ENCODE results near the gene WHAMM. TPM values are rescaled to one million over a fixed set of nuclear protein-coding genes. Genes with fewer than 3 reads are reported as not detected.

The WHAMM gene
- total RNA-seq, 1 experiment from 2014 or later: 6.9 TPM

DNA sequence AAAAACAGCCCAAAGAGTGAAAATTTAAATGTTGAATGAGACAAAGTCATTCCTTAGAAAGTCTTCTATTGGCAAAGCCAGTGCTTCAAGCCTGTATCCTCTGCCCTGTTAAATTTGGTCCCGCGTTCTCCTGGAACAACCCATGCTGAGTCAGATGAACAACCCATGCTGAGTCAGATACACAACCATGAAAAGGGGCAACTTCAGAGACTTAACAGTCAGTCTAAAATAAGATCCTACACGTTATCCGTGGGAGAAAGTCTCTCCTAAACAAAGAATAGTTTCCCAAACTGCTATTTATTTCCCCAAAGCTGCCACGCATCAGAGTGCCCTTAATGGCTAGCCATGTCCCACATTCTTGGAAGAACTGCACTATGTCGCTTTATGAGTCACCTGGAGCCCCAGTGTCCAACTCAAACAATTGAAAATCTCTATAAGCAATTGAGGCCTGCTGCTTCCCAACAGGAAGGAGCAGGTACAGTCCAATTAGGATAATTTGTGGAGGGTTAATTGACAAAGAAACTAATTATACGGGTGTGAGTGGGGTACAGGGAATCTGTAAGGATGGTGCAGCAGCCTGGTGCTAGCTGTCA lies 66.1 kb downstream of the WHAMM start:
- Histone ChIP-seq H2AFZ (no peak overlapping the region), H3K4me3 (no peak overlapping the region), H3K36me3 (ENCODE audit: low read depth) (no peaks in the 10 kb centered on the region), H3K27me3 (ENCODE audit: insufficient read depth, low read depth) (peaks cover 4% of the 10 kb centered on the region; the same call in 1 of the 2 replicates), H3K4me1 (replicated peaks; ENCODE audit: insufficient read depth) (no peaks in the 10 kb centered on the region), H3K9me3 (ENCODE audit: insufficient read depth, low read depth) (no peaks in the 10 kb centered on the region), H3K4me2 (no peak overlapping the region), H3K27ac (no peak overlapping the region), H3K9me2 (ENCODE audit: insufficient read depth) (no peaks in the 10 kb centered on the region), H4K20me1 (ENCODE audit: insufficient read depth) (no peaks in the 10 kb centered on the region), H3K79me2 (ENCODE audit: low read depth) (no peaks in the 10 kb centered on the region), H3F3A (ENCODE audit: insufficient read depth, low read depth) (no peaks in the 10 kb centered on the region)
- ChIA-PET CTCF (interaction anchor here (0.5 kb wide), 1 partner anchor 98 kb away, joined by 6 read pairs; no protein-coding TSS in a partner anchor), POLR2A (ENCODE audit: unreplicated experiment) (no interaction called here)
- no peak for TF ChIP-seq EZH2 (IDR thresholded peaks at IDR 0.05; ENCODE audit: low read depth)
- no peak for TF ChIP-seq CTCF (conservative IDR thresholded peaks at IDR 0.05)
- no peak for DNase-seq
- no TSS peak for BruUV-seq (replicated peaks)
- intact Hi-C loops (cut with micrococcal nuclease; ENCODE audit: unreplicated experiment): no loop called here

- no peaks in the 10 kb centered on the region for H3K4me1 ChIP-seq (replicated peaks; ENCODE audit: insufficient read depth)
- ChIA-PET CTCF (no interaction called here), POLR2A (ENCODE audit: unreplicated experiment) (no interaction called here)
- BruUV-seq (replicated peaks): no TSS peak
- peaks cover 7% of the 10 kb centered on the region for H3K27me3 ChIP-seq (ENCODE audit: insufficient read depth, low read depth)
- H2AFZ ChIP-seq: no peak overlapping the region
- H3K4me2 ChIP-seq: no peak overlapping the region
- no peak overlapping the region for H3K4me3 ChIP-seq
- H3K36me3 ChIP-seq (ENCODE audit: low read depth): no peaks in the 10 kb centered on the region
- intact Hi-C loops (cut with micrococcal nuclease; ENCODE audit: unreplicated experiment): no loop called here
- DNase-seq: no peak
- TF ChIP-seq CTCF (conservative IDR thresholded peaks at IDR 0.05) (no peak), EZH2 (IDR thresholded peaks at IDR 0.05; ENCODE audit: low read depth) (no peak)
- no peaks in the 10 kb centered on the region for H4K20me1 ChIP-seq (ENCODE audit: insufficient read depth)
- no peaks in the 10 kb centered on the region for H3K79me2 ChIP-seq (ENCODE audit: low read depth)
- no peaks in the 10 kb centered on the region for H3K9me3 ChIP-seq (ENCODE audit: insufficient read depth, low read depth)
- H3K27ac ChIP-seq: no peak overlapping the region
- no peaks in the 10 kb centered on the region for H3F3A ChIP-seq (ENCODE audit: insufficient read depth, low read depth)
- H3K9me2 ChIP-seq (ENCODE audit: insufficient read depth): no peaks in the 10 kb centered on the region
These were observed 68.4 kb downstream of the WHAMM start for GRCh38 chr15:82877825-82878224.

GRCh38 chr15:82878325-82878724 lies 68.9 kb downstream of the WHAMM start:
- Histone ChIP-seq H3K27ac (no peak overlapping the region), H3K79me2 (ENCODE audit: low read depth) (no peaks in the 10 kb centered on the region), H2AFZ (no peak overlapping the region), H3K4me2 (no peak overlapping the region), H3K27me3 (ENCODE audit: insufficient read depth, low read depth) (peaks cover 7% of the 10 kb centered on the region), H3F3A (ENCODE audit: insufficient read depth, low read depth) (no peaks in the 10 kb centered on the region), H3K4me3 (no peak overlapping the region), H3K4me1 (replicated peaks; ENCODE audit: insufficient read depth) (no peaks in the 10 kb centered on the region), H3K36me3 (ENCODE audit: low read depth) (no peaks in the 10 kb centered on the region), H3K9me2 (ENCODE audit: insufficient read depth) (no peaks in the 10 kb centered on the region), H4K20me1 (ENCODE audit: insufficient read depth) (no peaks in the 10 kb centered on the region), H3K9me3 (ENCODE audit: insufficient read depth, low read depth) (no peaks in the 10 kb centered on the region)
- intact Hi-C loops (cut with micrococcal nuclease; ENCODE audit: unreplicated experiment): no loop called here
- POLR2A ChIA-PET (ENCODE audit: unreplicated experiment): no interaction called here
- CTCF ChIA-PET: no interaction called here
- DNase-seq: no peak
- TF ChIP-seq CTCF (conservative IDR thresholded peaks at IDR 0.05): no peak
- TF ChIP-seq EZH2 (IDR thresholded peaks at IDR 0.05; ENCODE audit: low read depth): no peak
- BruUV-seq (replicated peaks): no TSS peak

Measured in PC-9 (cell line).